NCI-H748 treated with DMSO at 0.1 percent for 48 hours (cell line): ENCODE data around the gene IGF1R.

ENCODE experiments used
- DNase-seq: peaks from one replicate; lab custom pipeline; 2025; lab: John Stamatoyannopoulos, UW

The IGF1R gene

GRCh38 chr15:98671060-98672008, 23.0 kb downstream of the IGF1R start:
- no peak for DNase-seq

- DNase-seq, result no peak
These were observed 24.8 kb downstream of the IGF1R start for GRCh38 chr15:98673133-98673532.

- no peak for DNase-seq
These were observed 26.0 kb downstream of the IGF1R start for GRCh38 chr15:98674336-98674735.

GRCh38 chr15:98676586-98677270, 28.4 kb downstream of the IGF1R start:
- DNase-seq, result no peak

- no peak for DNase-seq
These were observed 29.2 kb downstream of the IGF1R start for GRCh38 chr15:98677345-98678059.

GRCh38 chr15:98678484-98678883, 30.1 kb downstream of the IGF1R start:
- no peak for DNase-seq

- DNase-seq, result no peak
These were observed 32.7 kb downstream of the IGF1R start for GRCh38 chr15:98681061-98681460.

- DNase-seq, result no peak
These were observed 34.8 kb downstream of the IGF1R start for GRCh38 chr15:98682992-98683701.

GRCh38 chr15:98683831-98684230, 35.5 kb downstream of the IGF1R start:
- no peak for DNase-seq

GRCh38 chr15:98684436-98684835, 36.1 kb downstream of the IGF1R start:
- DNase-seq, result no peak

GRCh38 chr15:98684995-98685525, 36.7 kb downstream of the IGF1R start:
- DNase-seq, result no peak

- DNase-seq, result no peak
These were observed 38.6 kb downstream of the IGF1R start for GRCh38 chr15:98686983-98687382.

GRCh38 chr15:98689431-98689861, 41.1 kb downstream of the IGF1R start:
- no peak for DNase-seq

- DNase-seq, result no peak
These were observed 42.1 kb downstream of the IGF1R start for GRCh38 chr15:98690272-98690950.

GRCh38 chr15:98692213-98692612, 43.9 kb downstream of the IGF1R start:
- DNase-seq, result no peak

- DNase-seq, result no peak
These were observed 45.8 kb downstream of the IGF1R start for GRCh38 chr15:98694161-98694560.

GRCh38 chr15:98698792-98699191, 50.5 kb downstream of the IGF1R start:
- no peak for DNase-seq

GRCh38 chr15:98699591-98700424, 51.5 kb downstream of the IGF1R start:
- no peak for DNase-seq

- DNase-seq, result no peak
These were observed 52.2 kb downstream of the IGF1R start for GRCh38 chr15:98700519-98700918.

GRCh38 chr15:98703126-98703685, 54.9 kb downstream of the IGF1R start:
- DNase-seq, result no peak
